Natural killer cell (primary cell): Measurements from ENCODE around the gene APOBEC2. TPM values are rescaled to one million over a fixed set of nuclear protein-coding genes. Genes with fewer than 3 reads are reported as not detected.
A peak's percentile ranks its signal among the peaks of the same experiment; 100 is the strongest.

Experiments
- ATAC-seq, 3 donors: fragments of 150-1000 bp in 2 of 3; fragments of 200-7000 bp in 1 of 3; cut with Tn5 transposase; 1 replicate in 1 of 3; 2 replicates in 2 of 3; pipeline ENCODE4 v1.10.0; 2021; ENCODE audit warnings: mild to moderate bottlenecking in 2 of 3, moderate library complexity in 2 of 3
- DNase-seq, 2 donors: peaks; one replicate each; pipeline versions ENCODE4 v3.0.0 to v3.0.0-alpha.2; 2013 to 2021; ENCODE audit warnings: mixed read lengths in 1 of 2
- H3K27ac ChIP-seq: one replicate; pipeline ENCODE4 v1.5.1; 2013; ENCODE audit warnings: mild to moderate bottlenecking, low read length
- H3K27me3 ChIP-seq: one replicate; pipeline ENCODE4 v1.6.1; 2013; ENCODE audit warnings: low read length; ENCODE audit not compliant: control insufficient read depth, insufficient read depth
- H3K36me3 ChIP-seq: one replicate; pipeline ENCODE4 v1.6.1; 2013; ENCODE audit warnings: low read length; ENCODE audit not compliant: control insufficient read depth, insufficient read depth
- H3K4me1 ChIP-seq: one replicate; pipeline ENCODE4 v1.6.1; 2013; ENCODE audit warnings: low read length; ENCODE audit not compliant: control insufficient read depth, insufficient read depth
- H3K4me3 ChIP-seq: one replicate; pipeline ENCODE4 v1.5.1; 2013; ENCODE audit warnings: low read length
- H3K9me3 ChIP-seq: one replicate; pipeline ENCODE4 v1.6.1; 2013; ENCODE audit warnings: low read length; ENCODE audit not compliant: control insufficient read depth, insufficient read depth
- H3K27ac Mint-ChIP-seq, 2 donors: one replicate each; pipeline ENCODE4 v1.8.0; 2022; ENCODE audit warnings: mild to moderate bottlenecking in 2 of 2, mixed read lengths in 2 of 2, moderate library complexity in 1 of 2
- H3K27me3 Mint-ChIP-seq, 2 donors: one replicate each; pipeline ENCODE4 v1.8.0; 2022; ENCODE audit warnings: low read depth in 2 of 2, mixed read lengths in 2 of 2
- H3K36me3 Mint-ChIP-seq: one replicate; pipeline ENCODE4 v1.8.0; 2022; ENCODE audit warnings: mixed read lengths
- H3K4me1 Mint-ChIP-seq, 2 donors: one replicate each; pipeline ENCODE4 v1.8.0; 2022; ENCODE audit warnings: mixed read lengths in 2 of 2
- H3K4me3 Mint-ChIP-seq: one replicate; pipeline ENCODE4 v1.8.0; 2022; ENCODE audit warnings: mild to moderate bottlenecking, moderate library complexity, mixed read lengths
- H3K9me3 Mint-ChIP-seq, 2 donors: one replicate each; pipeline ENCODE4 v1.8.0; 2022; ENCODE audit warnings: mixed read lengths in 2 of 2
- WGBS: methylation state at CpG from one replicate; pipeline ENCODE4 v1.1.7; 2013; ENCODE audit warnings: missing lambda C conversion rate; ENCODE audit not compliant: insufficient coverage; 5-methylcytosine and 5-hydroxymethylcytosine counted together
- intact Hi-C: fragments of 100-400 bp; cut with micrococcal nuclease; formaldehyde crosslinking; loops from one replicate; pipeline ENCODE4 v1.14.2; 2022
- total RNA-seq, 4 donors: library from RNA; stranded (reverse); fragments of 120-200 nt in 1 of 4; gene quantifications; one replicate each; pipeline versions ENCODE4 v1.2.3 to v1.2.4, GENCODE V29; 2013 to 2022
- TF ChIP-seq, protein P1 (sequence below): fragments of 200-600 bp; IDR thresholded peaks from one replicate; pipeline ENCODE4 v1.8.0; 2022; ENCODE audit warnings: antibody characterized with exemption

APOBEC2 gene
- total RNA-seq, 3 donors from 2014 or later (not counting 1 experiment from before 2014, with no cell fraction given), result not detected

GRCh38 chr6:41071923-41072835, 19.2 kb downstream of the APOBEC2 start, which contains the start of gene OARD1:
OARD1 (minus strand) TSS chr6:41072356; CDS start chr6:41071634, 722 bp downstream.
- intact Hi-C loops, result loop anchor here (2.0 to 5.0 kb wide), 2 partner anchors 260 to 661 kb away; no protein-coding TSS in a partner anchor
- H3K27me3 ChIP-seq, result no peaks in the 10 kb centered on the region
- Mint-ChIP-seq H3K36me3 (peaks cover under 1% of the 10 kb centered on the region), H3K27me3 (no peaks in the 10 kb centered on the region), H3K4me1 (peaks cover 46 to 51% of the 10 kb centered on the region in 2 donors), H3K4me3 (peak within 1 kb of the TSS; percentile 92), H3K27ac (peak within 1 kb of the TSS; percentile 94 to 98), H3K9me3 (no peaks in the 10 kb centered on the region)
- under 1% methylated on average over 59 of the region's 63 CpGs for WGBS
- H3K9me3 ChIP-seq, result no peaks in the 10 kb centered on the region
- H3K27ac ChIP-seq, result peak within 1 kb of the TSS; percentile 99
- peak; percentile 64 to 82 (median 70) for ATAC-seq
- peaks cover 9% of the 10 kb centered on the region for H3K4me1 ChIP-seq
- TF ChIP-seq, protein P1, sequence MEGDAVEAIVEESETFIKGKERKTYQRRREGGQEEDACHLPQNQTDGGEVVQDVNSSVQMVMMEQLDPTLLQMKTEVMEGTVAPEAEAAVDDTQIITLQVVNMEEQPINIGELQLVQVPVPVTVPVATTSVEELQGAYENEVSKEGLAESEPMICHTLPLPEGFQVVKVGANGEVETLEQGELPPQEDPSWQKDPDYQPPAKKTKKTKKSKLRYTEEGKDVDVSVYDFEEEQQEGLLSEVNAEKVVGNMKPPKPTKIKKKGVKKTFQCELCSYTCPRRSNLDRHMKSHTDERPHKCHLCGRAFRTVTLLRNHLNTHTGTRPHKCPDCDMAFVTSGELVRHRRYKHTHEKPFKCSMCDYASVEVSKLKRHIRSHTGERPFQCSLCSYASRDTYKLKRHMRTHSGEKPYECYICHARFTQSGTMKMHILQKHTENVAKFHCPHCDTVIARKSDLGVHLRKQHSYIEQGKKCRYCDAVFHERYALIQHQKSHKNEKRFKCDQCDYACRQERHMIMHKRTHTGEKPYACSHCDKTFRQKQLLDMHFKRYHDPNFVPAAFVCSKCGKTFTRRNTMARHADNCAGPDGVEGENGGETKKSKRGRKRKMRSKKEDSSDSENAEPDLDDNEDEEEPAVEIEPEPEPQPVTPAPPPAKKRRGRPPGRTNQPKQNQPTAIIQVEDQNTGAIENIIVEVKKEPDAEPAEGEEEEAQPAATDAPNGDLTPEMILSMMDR, result no peak
- peak within 1 kb of the TSS; percentile 99 for H3K4me3 ChIP-seq
- peaks cover 22% of the 10 kb centered on the region for H3K36me3 ChIP-seq
- peak; percentile 100 for DNase-seq

DNA sequence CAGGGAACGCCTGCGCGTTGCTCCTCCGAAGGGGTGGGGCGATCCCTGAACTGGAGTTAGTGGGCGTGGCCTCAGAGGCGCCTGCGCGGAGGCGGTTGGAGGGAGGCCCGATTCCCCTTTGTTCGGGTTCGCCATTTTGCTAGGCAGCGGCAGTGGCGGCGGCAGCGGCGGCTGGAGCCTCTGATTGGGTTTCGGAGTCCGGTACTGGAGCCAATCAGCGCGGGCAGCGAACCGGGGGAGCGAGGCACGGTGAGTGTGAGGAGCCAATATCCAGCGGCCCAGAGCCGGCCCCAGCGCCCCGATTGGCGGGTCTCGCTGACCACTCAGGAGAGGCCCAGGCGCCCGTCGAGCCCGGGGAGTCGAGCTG, 19.8 kb downstream of the APOBEC2 start, which contains the start of gene NFYA:
Gene NFYA (plus strand): TSS at position 139 of the 367 bp plus-strand sequence. CDS start 6,116 bp downstream, outside the sequence.
- TF ChIP-seq, protein P1, result no peak

DNA sequence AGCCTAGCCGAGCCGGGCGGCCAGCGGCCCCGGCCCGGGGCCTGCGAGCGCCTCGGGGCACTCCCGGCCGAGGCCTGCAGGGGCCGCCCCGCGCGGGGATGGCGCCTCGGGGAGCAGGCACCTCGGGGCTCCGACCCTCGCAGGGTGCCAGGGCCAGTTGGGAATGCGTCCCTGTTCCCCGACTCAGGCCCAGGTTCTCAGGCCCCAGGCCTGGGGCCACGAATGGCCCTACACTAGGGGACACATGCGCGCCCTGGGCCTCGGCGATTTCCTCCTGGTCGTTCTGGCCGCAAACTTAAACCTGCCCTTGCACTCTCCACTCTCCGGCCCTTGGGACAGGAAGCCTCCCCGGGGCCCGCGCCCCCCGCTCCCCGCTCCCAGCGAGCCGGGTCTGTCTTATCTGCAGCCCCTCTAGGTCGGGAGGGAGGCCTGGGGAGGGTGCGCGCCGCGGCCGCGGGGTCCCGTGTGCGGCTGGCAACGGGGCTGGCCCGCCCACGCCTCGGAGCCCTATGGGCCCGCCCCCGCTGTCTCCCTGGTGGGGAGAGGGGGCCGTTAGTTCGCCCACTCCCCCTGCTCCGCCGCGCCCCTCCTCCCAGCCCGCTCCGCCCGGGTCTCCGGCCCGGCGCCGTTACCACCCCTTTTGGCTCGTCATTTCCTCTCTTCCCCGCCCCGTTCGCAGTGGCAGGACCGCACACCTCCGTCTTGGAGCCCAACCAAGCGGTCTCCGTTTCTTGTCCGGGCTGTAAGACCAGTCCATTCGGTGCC, 20.4 kb downstream of the APOBEC2 start:
- peak; percentile 9 to 12 (median 10) for ATAC-seq
- H3K27me3 Mint-ChIP-seq, result no peaks in the 10 kb centered on the region
- Histone ChIP-seq H3K4me3 (peak overlapping the region; percentile 99), H3K36me3 (peaks cover 10% of the 10 kb centered on the region), H3K4me1 (peaks cover 9% of the 10 kb centered on the region), H3K27ac (peak overlapping the region; percentile 99), H3K9me3 (no peaks in the 10 kb centered on the region), H3K27me3 (no peaks in the 10 kb centered on the region)
- intact Hi-C loops, result loop anchor here (2.0 to 5.0 kb wide), 2 partner anchors 259 to 659 kb away; no protein-coding TSS in a partner anchor
- no peaks in the 10 kb centered on the region for H3K9me3 Mint-ChIP-seq
- peak overlapping the region; percentile 92 for H3K4me3 Mint-ChIP-seq
- TF ChIP-seq, protein P1, result peak; percentile 58
- peak; percentile 73 to 88 for DNase-seq
- peaks cover 46 to 51% of the 10 kb centered on the region in 2 donors for H3K4me1 Mint-ChIP-seq
- H3K36me3 Mint-ChIP-seq, result no peaks in the 10 kb centered on the region
- H3K27ac Mint-ChIP-seq, result peak overlapping the region; percentile 94 to 98
- under 1% methylated on average over 74 of the region's 74 CpGs for WGBS

More for the DNA sequence above, 19.8 kb downstream of the APOBEC2 start, which contains the start of gene NFYA:
- Histone ChIP-seq H3K4me1 (peaks cover 9% of the 10 kb centered on the region), H3K36me3 (peaks cover 16% of the 10 kb centered on the region), H3K27me3 (no peaks in the 10 kb centered on the region), H3K9me3 (no peaks in the 10 kb centered on the region), H3K27ac (peak within 1 kb of the TSS; percentile 99), H3K4me3 (peak within 1 kb of the TSS; percentile 99)
- DNase-seq, result peak in 1 of 2 donors; percentile 100
- H3K4me1 Mint-ChIP-seq, result peaks cover 46 to 51% of the 10 kb centered on the region in 2 donors
- H3K9me3 Mint-ChIP-seq, result no peaks in the 10 kb centered on the region
- WGBS, result 0% methylated on average over 37 of the region's 37 CpGs
- H3K36me3 Mint-ChIP-seq, result no peaks in the 10 kb centered on the region
- no peaks in the 10 kb centered on the region for H3K27me3 Mint-ChIP-seq
- peak within 1 kb of the TSS; percentile 94 to 98 for H3K27ac Mint-ChIP-seq
- H3K4me3 Mint-ChIP-seq, result peak within 1 kb of the TSS; percentile 92
- ATAC-seq, result peak; percentile 68 to 85 (median 71)
- intact Hi-C loops, result loop anchor here (2.0 to 5.0 kb wide), 2 partner anchors 259 to 660 kb away; no protein-coding TSS in a partner anchor
